Renal cortex interstitium (tissue), 11 donors: ENCODE data around the gene GOLGA5. TPM values are rescaled to one million over a fixed set of nuclear protein-coding genes. Genes with fewer than 3 reads are reported as not detected.

ENCODE experiments used
- DNase-seq, 11 donors: peaks; one replicate each; pipeline ENCODE4 v3.0.0-alpha.2; 2013; ENCODE audit warnings: low read depth in 9 of 11, low spot score in 4 of 11; ENCODE audit errors: extremely low read depth in 1 of 11
- polyA plus RNA-seq, 3 donors: library from polyadenylated mRNA; unstranded; fragments of 120-200 nt; gene quantifications; one replicate each; pipeline ENCODE4 v1.2.1, GENCODE V29; 2013; ENCODE audit not compliant: insufficient read length in 3 of 3

Gene GOLGA5
- polyA plus RNA-seq, 3 donors = 37.7 to 47.2 (median 39.4) TPM

- DNase-seq = no peak
Observed at GRCh38 chr14:92861856-92862745, 68.0 kb downstream of the GOLGA5 start.

- DNase-seq = no peak
Observed at GRCh38 chr14:92863286-92864080, 69.4 kb downstream of the GOLGA5 start.

GRCh38 chr14:92865674-92866073 is 71.6 kb downstream of the GOLGA5 start:
- DNase-seq = no peak

- DNase-seq = no peak
Observed at GRCh38 chr14:92866181-92866752, 72.2 kb downstream of the GOLGA5 start.

- no peak for DNase-seq
Observed at GRCh38 chr14:92866901-92867865, 73.1 kb downstream of the GOLGA5 start.

GRCh38 chr14:92874962-92875661 is 81.0 kb downstream of the GOLGA5 start:
- peak in 4 of 11 donors; percentile 20 to 50 (median 28) for DNase-seq

GRCh38 chr14:92877757-92878431 is 83.8 kb downstream of the GOLGA5 start:
- no peak for DNase-seq

- DNase-seq = no peak
Observed at GRCh38 chr14:92880351-92880750, 86.2 kb downstream of the GOLGA5 start.

- DNase-seq = no peak
Observed at GRCh38 chr14:92880851-92881250, 86.7 kb downstream of the GOLGA5 start.

GRCh38 chr14:92883066-92883465 is 89.0 kb downstream of the GOLGA5 start:
- DNase-seq = no peak

GRCh38 chr14:92884410-92884809 is 90.3 kb downstream of the GOLGA5 start:
- DNase-seq = no peak

- no peak for DNase-seq
Observed at GRCh38 chr14:92885279-92886061, 91.4 kb downstream of the GOLGA5 start.

GRCh38 chr14:92886337-92886736 is 92.2 kb downstream of the GOLGA5 start:
- no peak for DNase-seq

- no peak for DNase-seq
Observed at GRCh38 chr14:92887157-92887556, 93.1 kb downstream of the GOLGA5 start.

GRCh38 chr14:92888896-92889295 is 94.8 kb downstream of the GOLGA5 start:
- DNase-seq = no peak
